NCI-H510A (cell line): ENCODE results near the gene KCNAB1.

Experiments used
- DNase-seq: peaks from one replicate; lab custom pipeline; 2025; lab: John Stamatoyannopoulos, UW

The KCNAB1 gene

DNA sequence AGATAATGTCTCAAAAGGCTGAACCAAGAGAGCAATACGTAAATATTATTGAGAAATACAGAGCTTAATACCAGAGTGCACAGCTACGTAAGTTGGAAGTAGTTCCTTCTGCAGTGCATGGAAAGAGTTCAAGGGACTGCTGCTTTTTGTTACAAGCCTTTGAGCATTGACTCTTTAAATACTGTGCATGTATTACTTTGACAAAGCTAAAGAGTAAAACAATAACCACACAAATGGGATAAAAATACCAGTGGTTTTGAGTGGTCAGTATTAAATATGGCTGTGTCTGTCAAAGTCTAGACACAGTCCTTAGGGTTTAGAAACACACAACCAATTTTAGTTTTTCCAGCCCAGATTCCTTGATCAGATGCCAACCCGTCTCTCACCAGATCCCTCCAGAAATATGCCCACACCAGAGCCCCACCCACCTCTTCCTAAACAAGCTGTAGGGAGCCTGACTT is 372.5 kb downstream of the KCNAB1 start:
- no peak for DNase-seq

GRCh38 chr3:156493887-156494286 is 373.5 kb downstream of the KCNAB1 start:
- no peak for DNase-seq

GRCh38 chr3:156495816-156496215 is 375.4 kb downstream of the KCNAB1 start:
- DNase-seq, result no peak

- no peak for DNase-seq
Observed at GRCh38 chr3:156497326-156497725, 376.9 kb downstream of the KCNAB1 start.

GRCh38 chr3:156498307-156498706 is 377.9 kb downstream of the KCNAB1 start:
- no peak for DNase-seq

DNA sequence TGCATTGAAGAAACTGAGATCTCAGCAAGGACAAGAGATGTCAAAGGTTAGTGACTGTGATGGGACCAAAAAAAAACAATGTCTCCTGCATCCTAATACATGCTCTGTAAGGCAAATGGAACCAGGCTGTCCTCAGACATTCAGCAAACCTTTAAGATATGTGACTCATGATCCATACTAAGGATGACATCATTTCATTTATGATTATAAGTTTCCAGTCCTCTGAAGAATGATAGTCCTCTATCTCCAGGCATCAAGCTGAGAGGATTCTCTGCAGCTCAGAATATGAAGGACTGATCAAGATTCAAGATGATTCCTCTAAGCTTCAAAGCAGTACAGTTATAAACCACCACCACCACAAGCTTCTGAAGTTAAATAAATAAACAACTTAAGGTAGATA is 386.9 kb downstream of the KCNAB1 start:
- no peak for DNase-seq

DNA sequence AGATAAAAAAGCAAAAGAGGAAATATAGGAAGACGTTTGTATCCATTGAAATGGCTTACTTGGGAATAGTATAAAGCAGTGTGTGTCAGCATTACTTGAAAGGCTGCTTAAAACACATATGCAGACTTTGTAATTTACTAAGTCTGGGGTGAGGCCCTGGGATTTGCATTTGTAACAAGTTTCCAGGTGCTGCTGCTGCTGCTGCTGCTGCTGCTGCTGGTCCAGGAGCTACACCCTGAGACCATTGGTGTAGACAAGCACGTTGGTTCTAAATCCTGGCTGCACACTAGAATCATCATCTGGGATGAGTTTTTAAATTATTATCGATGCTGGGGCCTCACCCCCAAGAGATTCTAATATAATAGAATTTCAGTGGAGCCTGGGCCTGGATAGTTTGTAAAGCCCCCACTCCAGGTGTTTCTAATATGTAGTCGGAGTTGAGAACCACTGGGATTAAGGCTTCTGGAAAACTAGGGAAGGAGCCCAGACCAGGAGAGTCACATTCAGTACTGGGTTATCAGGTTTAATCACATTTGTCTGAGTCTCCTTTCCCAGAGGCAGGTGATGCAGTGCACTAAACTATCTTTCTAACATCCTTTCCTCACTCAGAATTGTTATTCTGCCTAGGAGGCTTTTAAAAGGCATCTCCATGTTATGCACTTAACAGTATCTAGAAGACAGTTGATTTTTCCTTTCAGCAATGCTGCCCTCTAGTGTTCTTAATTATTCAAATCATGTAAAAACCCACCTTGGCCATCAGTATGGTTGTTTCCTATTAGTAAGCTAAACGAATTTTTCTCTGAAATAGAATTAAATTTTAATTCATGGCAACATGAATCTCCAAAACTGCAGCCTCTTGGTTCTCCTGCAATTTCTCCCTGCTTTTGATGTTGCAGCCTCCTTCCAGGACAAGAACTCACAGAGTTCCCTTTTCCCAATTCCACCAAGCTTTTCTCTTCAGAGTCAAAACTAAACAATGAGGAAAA is 389.1 kb downstream of the KCNAB1 start:
- DNase-seq, result no peak

- DNase-seq, result no peak
Observed at GRCh38 chr3:156511987-156512677, 391.8 kb downstream of the KCNAB1 start.

GRCh38 chr3:156513619-156514018 is 393.2 kb downstream of the KCNAB1 start:
- DNase-seq, result no peak

GRCh38 chr3:156516284-156516683 is 395.9 kb downstream of the KCNAB1 start:
- DNase-seq, result no peak

- no peak for DNase-seq
Observed at GRCh38 chr3:156516961-156517360, 396.6 kb downstream of the KCNAB1 start.

GRCh38 chr3:156518726-156519125 is 398.3 kb downstream of the KCNAB1 start:
- no peak for DNase-seq

GRCh38 chr3:156519758-156520162 is 399.4 kb downstream of the KCNAB1 start:
- DNase-seq, result no peak

DNA sequence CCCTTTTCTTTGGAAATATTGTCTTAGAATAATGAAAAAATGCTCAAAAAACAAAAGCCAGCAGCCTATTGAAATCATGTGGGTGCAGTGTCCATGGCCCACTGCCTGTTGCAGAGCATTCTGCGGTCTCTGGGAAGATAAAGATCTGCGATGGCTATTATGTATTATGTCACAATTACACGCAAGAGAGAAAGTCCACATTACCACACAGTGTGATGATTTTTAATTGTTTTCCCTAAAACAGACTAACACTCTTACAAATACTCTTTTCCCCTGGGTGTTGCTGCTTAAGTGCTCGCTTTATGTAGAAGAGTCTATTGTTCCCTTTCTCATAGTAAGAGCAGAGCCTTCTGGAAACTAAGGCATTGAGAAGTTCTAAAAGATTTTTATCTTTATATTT is 402.3 kb downstream of the KCNAB1 start:
- no peak for DNase-seq

- DNase-seq, result no peak
Observed at GRCh38 chr3:156525808-156526207, 405.4 kb downstream of the KCNAB1 start.

GRCh38 chr3:156527060-156527459 is 406.7 kb downstream of the KCNAB1 start:
- DNase-seq, result no peak

- no peak for DNase-seq
Observed at GRCh38 chr3:156530980-156531379, 410.6 kb downstream of the KCNAB1 start.

- DNase-seq, result no peak
Observed at GRCh38 chr3:156532730-156533129, 412.4 kb downstream of the KCNAB1 start.

DNA sequence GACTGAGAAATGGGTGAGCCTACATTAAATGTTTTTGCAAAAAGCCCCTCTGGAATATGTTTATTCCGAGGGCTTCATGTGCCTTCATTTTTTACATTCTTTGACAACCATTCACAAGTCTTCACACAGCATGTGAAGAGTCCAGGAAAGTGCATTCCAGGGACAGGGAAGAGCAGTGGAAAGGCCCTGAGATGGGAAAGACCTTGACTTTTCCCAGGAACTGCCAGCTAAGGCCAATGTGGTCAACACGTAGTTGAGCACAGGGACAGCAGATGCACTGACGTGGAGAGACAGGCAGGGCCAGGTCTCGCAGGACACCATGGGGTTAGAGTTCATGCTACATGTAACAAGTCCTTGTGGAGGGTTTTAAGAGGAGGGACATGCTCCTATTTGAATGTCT is 412.8 kb downstream of the KCNAB1 start:
- DNase-seq, result no peak

- DNase-seq, result no peak
Observed at GRCh38 chr3:156535162-156535627, 414.8 kb downstream of the KCNAB1 start.

- no peak for DNase-seq
Observed at GRCh38 chr3:156535798-156536197, 415.4 kb downstream of the KCNAB1 start.

GRCh38 chr3:156536524-156537316 is 416.3 kb downstream of the KCNAB1 start:
- DNase-seq, result no peak
